Measurements from ENCODE around the gene HSD17B14. TPM values are rescaled to one million over a fixed set of nuclear protein-coding genes. Genes with fewer than 3 reads are reported as not detected.
A peak's percentile ranks its signal among the peaks of the same experiment; 100 is the strongest.

Gene HSD17B14
- total and polyA plus RNA-seq, 2 of the 13 experiments (the other 11 are each of a cell fraction or from before 2014, with no cell fraction given), result 0.58 to 1.2 TPM

DNA sequence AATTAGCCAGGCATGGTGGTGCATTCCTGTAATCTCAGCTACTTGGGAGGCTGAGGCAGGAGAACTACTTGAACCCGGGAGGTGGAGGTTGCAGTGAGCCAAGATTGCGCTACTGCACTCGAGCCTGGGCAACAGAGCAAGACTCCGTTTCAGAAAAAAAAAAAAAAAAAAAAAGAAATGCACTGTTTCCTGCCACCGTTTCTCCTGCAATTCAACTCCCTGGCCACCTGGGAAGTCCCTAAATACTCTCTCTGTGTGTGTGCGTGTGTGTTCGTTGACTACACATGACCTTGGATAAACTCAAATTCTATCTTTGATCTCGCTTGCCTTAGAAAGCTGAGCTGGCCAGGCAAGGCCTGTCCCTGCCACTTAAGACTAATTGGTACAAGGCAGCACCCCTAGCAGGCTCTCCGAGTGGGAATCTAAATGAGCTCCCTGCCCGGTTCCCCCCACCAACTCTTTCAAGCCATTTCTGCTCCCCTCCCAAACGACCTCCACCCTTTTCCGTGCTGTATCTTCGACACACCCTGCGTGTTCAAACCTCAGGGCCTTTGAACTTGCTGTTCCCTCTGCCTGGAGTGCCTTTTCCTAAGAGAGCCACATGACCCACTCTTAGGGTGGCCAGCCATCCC, 20.3 kb downstream of the HSD17B14 start (continued):
- no peak for TF ChIP-seq ZNF781 (CRISPR knock-in tag; IDR thresholded peaks at IDR 0.05; ENCODE audit: borderline replicate concordance, not compliant biosample characterization)
- 0 out of 2 replicates have a peak, but pooled peaks have one; percentile 37 for TF ChIP-seq KAT8 (CRISPR knock-in tag; IDR thresholded peaks at IDR 0.05)
- TF ChIP-seq, protein P1, sequence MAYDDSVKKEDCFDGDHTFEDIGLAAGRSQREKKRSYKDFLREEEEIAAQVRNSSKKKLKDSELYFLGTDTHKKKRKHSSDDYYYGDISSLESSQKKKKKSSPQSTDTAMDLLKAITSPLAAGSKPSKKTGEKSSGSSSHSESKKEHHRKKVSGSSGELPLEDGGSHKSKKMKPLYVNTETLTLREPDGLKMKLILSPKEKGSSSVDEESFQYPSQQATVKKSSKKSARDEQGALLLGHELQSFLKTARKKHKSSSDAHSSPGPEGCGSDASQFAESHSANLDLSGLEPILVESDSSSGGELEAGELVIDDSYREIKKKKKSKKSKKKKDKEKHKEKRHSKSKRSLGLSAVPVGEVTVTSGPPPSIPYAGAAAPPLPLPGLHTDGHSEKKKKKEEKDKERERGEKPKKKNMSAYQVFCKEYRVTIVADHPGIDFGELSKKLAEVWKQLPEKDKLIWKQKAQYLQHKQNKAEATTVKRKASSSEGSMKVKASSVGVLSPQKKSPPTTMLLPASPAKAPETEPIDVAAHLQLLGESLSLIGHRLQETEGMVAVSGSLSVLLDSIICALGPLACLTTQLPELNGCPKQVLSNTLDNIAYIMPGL (CRISPR knock-in tag; IDR thresholded peaks at IDR 0.05; ENCODE audit: borderline replicate concordance in 1 of 2, low read depth in 1 of 2), result 0 out of 4 replicates have a peak, but pooled peaks of 1 of the 2 experiments have one; percentile 43
- TF ChIP-seq, protein P2, sequence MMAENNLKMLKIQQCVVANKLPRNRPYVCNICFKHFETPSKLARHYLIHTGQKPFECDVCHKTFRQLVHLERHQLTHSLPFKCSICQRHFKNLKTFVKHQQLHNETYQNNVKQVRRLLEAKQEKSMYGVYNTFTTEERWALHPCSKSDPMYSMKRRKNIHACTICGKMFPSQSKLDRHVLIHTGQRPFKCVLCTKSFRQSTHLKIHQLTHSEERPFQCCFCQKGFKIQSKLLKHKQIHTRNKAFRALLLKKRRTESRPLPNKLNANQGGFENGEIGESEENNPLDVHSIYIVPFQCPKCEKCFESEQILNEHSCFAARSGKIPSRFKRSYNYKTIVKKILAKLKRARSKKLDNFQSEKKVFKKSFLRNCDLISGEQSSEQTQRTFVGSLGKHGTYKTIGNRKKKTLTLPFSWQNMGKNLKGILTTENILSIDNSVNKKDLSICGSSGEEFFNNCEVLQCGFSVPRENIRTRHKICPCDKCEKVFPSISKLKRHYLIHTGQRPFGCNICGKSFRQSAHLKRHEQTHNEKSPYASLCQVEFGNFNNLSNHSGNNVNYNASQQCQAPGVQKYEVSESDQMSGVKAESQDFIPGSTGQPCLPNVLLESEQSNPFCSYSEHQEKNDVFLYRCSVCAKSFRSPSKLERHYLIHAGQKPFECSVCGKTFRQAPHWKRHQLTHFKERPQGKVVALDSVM (CRISPR knock-in tag; IDR thresholded peaks at IDR 0.05), result peak; percentile 73
- TF ChIP-seq, protein P3, sequence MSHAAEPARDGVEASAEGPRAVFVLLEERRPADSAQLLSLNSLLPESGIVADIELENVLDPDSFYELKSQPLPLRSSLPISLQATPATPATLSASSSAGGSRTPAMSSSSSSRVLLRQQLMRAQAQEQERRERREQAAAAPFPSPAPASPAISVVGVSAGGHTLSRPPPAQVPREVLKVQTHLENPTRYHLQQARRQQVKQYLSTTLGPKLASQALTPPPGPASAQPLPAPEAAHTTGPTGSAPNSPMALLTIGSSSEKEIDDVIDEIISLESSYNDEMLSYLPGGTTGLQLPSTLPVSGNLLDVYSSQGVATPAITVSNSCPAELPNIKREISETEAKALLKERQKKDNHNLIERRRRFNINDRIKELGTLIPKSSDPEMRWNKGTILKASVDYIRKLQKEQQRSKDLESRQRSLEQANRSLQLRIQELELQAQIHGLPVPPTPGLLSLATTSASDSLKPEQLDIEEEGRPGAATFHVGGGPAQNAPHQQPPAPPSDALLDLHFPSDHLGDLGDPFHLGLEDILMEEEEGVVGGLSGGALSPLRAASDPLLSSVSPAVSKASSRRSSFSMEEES (CRISPR knock-in tag; IDR thresholded peaks at IDR 0.05), result peak; percentile 41; the same call in 1 of the 2 replicates
- no peak for TF ChIP-seq SYNCRIP (IDR thresholded peaks at IDR 0.05; ENCODE audit: insufficient read depth, low read depth, low read length)
- TF ChIP-seq GTF2F1 (IDR thresholded peaks at IDR 0.05; ENCODE audit: low read length), result no peak
- TF ChIP-seq, protein P4, sequence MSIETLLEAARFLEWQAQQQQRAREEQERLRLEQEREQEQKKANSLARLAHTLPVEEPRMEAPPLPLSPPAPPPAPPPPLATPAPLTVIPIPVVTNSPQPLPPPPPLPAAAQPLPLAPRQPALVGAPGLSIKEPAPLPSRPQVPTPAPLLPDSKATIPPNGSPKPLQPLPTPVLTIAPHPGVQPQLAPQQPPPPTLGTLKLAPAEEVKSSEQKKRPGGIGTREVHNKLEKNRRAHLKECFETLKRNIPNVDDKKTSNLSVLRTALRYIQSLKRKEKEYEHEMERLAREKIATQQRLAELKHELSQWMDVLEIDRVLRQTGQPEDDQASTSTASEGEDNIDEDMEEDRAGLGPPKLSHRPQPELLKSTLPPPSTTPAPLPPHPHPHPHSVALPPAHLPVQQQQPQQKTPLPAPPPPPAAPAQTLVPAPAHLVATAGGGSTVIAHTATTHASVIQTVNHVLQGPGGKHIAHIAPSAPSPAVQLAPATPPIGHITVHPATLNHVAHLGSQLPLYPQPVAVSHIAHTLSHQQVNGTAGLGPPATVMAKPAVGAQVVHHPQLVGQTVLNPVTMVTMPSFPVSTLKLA (IDR thresholded peaks at IDR 0.05), result 0 out of 2 replicates have a peak, but pooled peaks have one; percentile 21
- no peak for TF ChIP-seq ZBTB20 (CRISPR knock-in tag; IDR thresholded peaks at IDR 0.05; ENCODE audit: borderline replicate concordance, low read depth)
- TF ChIP-seq, protein P5, sequence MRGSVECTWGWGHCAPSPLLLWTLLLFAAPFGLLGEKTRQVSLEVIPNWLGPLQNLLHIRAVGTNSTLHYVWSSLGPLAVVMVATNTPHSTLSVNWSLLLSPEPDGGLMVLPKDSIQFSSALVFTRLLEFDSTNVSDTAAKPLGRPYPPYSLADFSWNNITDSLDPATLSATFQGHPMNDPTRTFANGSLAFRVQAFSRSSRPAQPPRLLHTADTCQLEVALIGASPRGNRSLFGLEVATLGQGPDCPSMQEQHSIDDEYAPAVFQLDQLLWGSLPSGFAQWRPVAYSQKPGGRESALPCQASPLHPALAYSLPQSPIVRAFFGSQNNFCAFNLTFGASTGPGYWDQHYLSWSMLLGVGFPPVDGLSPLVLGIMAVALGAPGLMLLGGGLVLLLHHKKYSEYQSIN (CRISPR knock-in tag; IDR thresholded peaks at IDR 0.05; ENCODE audit: borderline replicate concordance), result no peak
- peak; percentile 48; the same call in 1 of the 2 replicates for TF ChIP-seq ZFX (CRISPR knock-in tag; IDR thresholded peaks at IDR 0.05; ENCODE audit: low read depth)

Measured in HepG2 (cell line).